GM19043 (cell line): ENCODE measurements around the gene CASKIN2.
"Not testable (repeated sequence)": the region's sequence is repeated elsewhere in the genome, so short reads cannot be mapped to it uniquely, and the experiment has no call there.

ENCODE experiments used
- ATAC-seq: cut with Tn5 transposase; IDR thresholded peaks from one replicate; pipeline ENCODE4 v1.9.1; 2021; ENCODE audit warnings: low read depth; ENCODE audit not compliant: unreplicated experiment

The CASKIN2 gene

GRCh38 chr17:75475851-75476250 is 39.5 kb downstream of the CASKIN2 start:
- ATAC-seq: no peak

- no peak for ATAC-seq
Observed at GRCh38 chr17:75475144-75475835, 40.0 kb downstream of the CASKIN2 start.

- ATAC-seq: no peak
Observed at GRCh38 chr17:75474736-75475135, 40.6 kb downstream of the CASKIN2 start.

GRCh38 chr17:75473246-75473645 is 42.1 kb downstream of the CASKIN2 start:
- ATAC-seq: no peak

GRCh38 chr17:75472119-75472518 is 43.2 kb downstream of the CASKIN2 start:
- ATAC-seq: no peak

GRCh38 chr17:75471207-75471606 is 44.1 kb downstream of the CASKIN2 start:
- ATAC-seq: no peak

- no peak for ATAC-seq
Observed at GRCh38 chr17:75468779-75469373, 46.5 kb downstream of the CASKIN2 start.

GRCh38 chr17:75468291-75468754 is 47.0 kb downstream of the CASKIN2 start:
- no peak for ATAC-seq

GRCh38 chr17:75465039-75465438 is 50.3 kb downstream of the CASKIN2 start:
- no peak for ATAC-seq

- no peak for ATAC-seq
Observed at GRCh38 chr17:75463603-75464002, 51.7 kb downstream of the CASKIN2 start.

- no peak for ATAC-seq
Observed at GRCh38 chr17:75460295-75460694, 55.0 kb downstream of the CASKIN2 start.

- ATAC-seq: no peak
Observed at GRCh38 chr17:75459590-75460267, 55.6 kb downstream of the CASKIN2 start.

GRCh38 chr17:75459246-75459589 is 56.1 kb downstream of the CASKIN2 start:
- ATAC-seq: no peak

- ATAC-seq: no peak
Observed at GRCh38 chr17:75457047-75457654, 58.2 kb downstream of the CASKIN2 start.

- peak; percentile 94 for ATAC-seq
Observed at GRCh38 chr17:75456417-75457046, 58.8 kb downstream of the CASKIN2 start, which contains the start of gene TMEM94. Gene TMEM94, plus strand, starts transcription at chr17:75456635. Its CDS starts 15,271 bp downstream, at chr17:75471906.

GRCh38 chr17:75456039-75456416 is 59.3 kb downstream of the CASKIN2 start:
- ATAC-seq: no peak

GRCh38 chr17:75454672-75455071 is 60.7 kb downstream of the CASKIN2 start:
- ATAC-seq: not testable (repeated sequence)

- no peak for ATAC-seq
Observed at GRCh38 chr17:75454193-75454592, 61.1 kb downstream of the CASKIN2 start.

GRCh38 chr17:75450270-75450669 is 65.1 kb downstream of the CASKIN2 start:
- ATAC-seq: no peak
